DND-41 (cell line): ENCODE measurements around the gene DEFB113.

Experiments
- ATAC-seq: fragments of 200-7000 bp; cut with Tn5 transposase; 3 replicates; pipeline ENCODE4 v1.9.1; 2021; ENCODE audit warnings: low read depth; ENCODE audit not compliant: insufficient read depth
- DNase-seq: peaks from one replicate; pipeline ENCODE4 v3.0.0-alpha.2; 2020
- H2AFZ ChIP-seq: 2 replicates; pipeline ENCODE4 v1.6.0; 2012; ENCODE audit warnings: low read depth, low read length
- H3K27ac ChIP-seq: 2 replicates; pipeline ENCODE4 v1.5.1; 2012; ENCODE audit warnings: low read length, inconsistent platforms
- H3K27me3 ChIP-seq: fragments of 200-600 bp; sonication (generic); 2 replicates; pipeline ENCODE4 v1.6.0; 2012; ENCODE audit warnings: low read length, mild to moderate bottlenecking, inconsistent platforms; ENCODE audit not compliant: insufficient read depth, poor library complexity
- H3K36me3 ChIP-seq: 2 replicates; pipeline ENCODE4 v1.5.1; 2012; ENCODE audit warnings: low read length, inconsistent platforms; ENCODE audit not compliant: insufficient read depth
- H3K4me1 ChIP-seq: 2 replicates; pipeline ENCODE4 v1.5.1; 2012; ENCODE audit warnings: mild to moderate bottlenecking, low read length; ENCODE audit not compliant: insufficient read depth
- H3K4me2 ChIP-seq: 2 replicates; pipeline ENCODE4 v1.6.0; 2012; ENCODE audit warnings: mild to moderate bottlenecking, moderate library complexity, low read length, inconsistent platforms; ENCODE audit not compliant: insufficient read depth
- H3K4me3 ChIP-seq, 2 experiments: fragments of 200-600 bp in 1 of 2; shearing (Covaris generic) in 1 of 2; 2 replicates each; pipeline ENCODE4 v1.5.1; 2012 to 2016; ENCODE audit warnings: inconsistent platforms in 2 of 2, low read length in 2 of 2, mild to moderate bottlenecking in 2 of 2, low read depth in 1 of 2, moderate library complexity in 1 of 2
- H3K79me2 ChIP-seq: 2 replicates; pipeline ENCODE4 v1.6.0; 2012; ENCODE audit warnings: low read length, inconsistent platforms; ENCODE audit not compliant: insufficient read depth
- H3K9ac ChIP-seq: 2 replicates; pipeline ENCODE4 v1.6.0; 2012; ENCODE audit warnings: low read depth, mild to moderate bottlenecking, inconsistent platforms, low read length, moderate library complexity
- H3K9me3 ChIP-seq: 2 replicates; pipeline ENCODE4 v1.5.1; 2012; ENCODE audit warnings: low read length, moderate library complexity, mild to moderate bottlenecking, inconsistent platforms; ENCODE audit not compliant: insufficient read depth, severe bottlenecking
- H4K20me1 ChIP-seq: 2 replicates; pipeline ENCODE4 v1.6.0; 2012; ENCODE audit warnings: low read length; ENCODE audit not compliant: insufficient read depth
- CTCF ChIP-seq: IDR thresholded peaks from 2 replicates; pipeline ENCODE4 v1.5.1; 2012; ENCODE audit warnings: borderline replicate concordance, low read length, moderate library complexity, mild to moderate bottlenecking; ENCODE audit not compliant: poor library complexity, severe bottlenecking; ENCODE audit errors: extremely low read depth
- EZH2 ChIP-seq: IDR thresholded peaks from 3 replicates; pipeline ENCODE4 v1.6.1; 2012; ENCODE audit warnings: borderline replicate concordance, low read depth, mild to moderate bottlenecking, moderate library complexity, low read length, inconsistent platforms; ENCODE audit not compliant: severe bottlenecking

Gene DEFB113

GRCh38 chr6:49988900-49989299 is 19.5 kb upstream of the DEFB113 start:
- DNase-seq (no peak), ATAC-seq (no peak)
- Histone ChIP-seq H3K9ac (no peak overlapping the region), H3K9me3 (no peaks in the 10 kb centered on the region), H3K27ac (no peak overlapping the region), H3K27me3 (no peaks in the 10 kb centered on the region), H3K36me3 (no peaks in the 10 kb centered on the region), H3K4me3 (no peak overlapping the region), H3K4me1 (no peaks in the 10 kb centered on the region), H3K4me2 (no peak overlapping the region), H2AFZ (no peak overlapping the region), H4K20me1 (no peaks in the 10 kb centered on the region), H3K79me2 (no peaks in the 10 kb centered on the region)
- TF ChIP-seq CTCF (no peak), EZH2 (no peak)

- Histone ChIP-seq H2AFZ (no peak overlapping the region), H3K36me3 (no peaks in the 10 kb centered on the region), H3K9me3 (no peaks in the 10 kb centered on the region), H3K79me2 (no peaks in the 10 kb centered on the region), H3K4me2 (no peak overlapping the region), H4K20me1 (no peaks in the 10 kb centered on the region), H3K4me1 (no peaks in the 10 kb centered on the region), H3K27ac (no peak overlapping the region), H3K9ac (no peak overlapping the region), H3K4me3 (no peak overlapping the region), H3K27me3 (no peaks in the 10 kb centered on the region)
- DNase-seq (no peak), ATAC-seq (no peak)
- TF ChIP-seq EZH2 (no peak), CTCF (no peak)
Observed at GRCh38 chr6:49987749-49988148, 18.3 kb upstream of the DEFB113 start.

- Histone ChIP-seq H3K27ac (no peak overlapping the region), H3K36me3 (no peaks in the 10 kb centered on the region), H3K79me2 (no peaks in the 10 kb centered on the region), H3K9me3 (no peaks in the 10 kb centered on the region), H4K20me1 (no peaks in the 10 kb centered on the region), H3K27me3 (no peaks in the 10 kb centered on the region), H2AFZ (no peak overlapping the region), H3K4me1 (no peaks in the 10 kb centered on the region), H3K9ac (no peak overlapping the region), H3K4me2 (no peak overlapping the region), H3K4me3 (no peak overlapping the region)
- DNase-seq: no peak
- no peak for ATAC-seq
- no peak for TF ChIP-seq CTCF
- no peak for TF ChIP-seq EZH2
Observed at GRCh38 chr6:49986551-49986950, 17.1 kb upstream of the DEFB113 start.

GRCh38 chr6:49982046-49982445 is 12.6 kb upstream of the DEFB113 start:
- Histone ChIP-seq H3K36me3 (no peaks in the 10 kb centered on the region), H3K79me2 (no peaks in the 10 kb centered on the region), H4K20me1 (no peaks in the 10 kb centered on the region), H3K9ac (no peak overlapping the region), H3K9me3 (no peaks in the 10 kb centered on the region), H3K4me1 (peaks cover 4% of the 10 kb centered on the region; the same call in 1 of the 2 replicates), H3K4me3 (no peak overlapping the region), H3K27me3 (no peaks in the 10 kb centered on the region), H2AFZ (no peak overlapping the region), H3K4me2 (no peak overlapping the region), H3K27ac (no peak overlapping the region)
- TF ChIP-seq CTCF (no peak), EZH2 (no peak)
- ATAC-seq (no peak), DNase-seq (no peak)
